ENCODE measurements around the gene RABGAP1L.
"Not testable (repeated sequence)": the region's sequence is repeated elsewhere in the genome, so short reads cannot be mapped to it uniquely, and the experiment has no call there.

RABGAP1L gene

DNA sequence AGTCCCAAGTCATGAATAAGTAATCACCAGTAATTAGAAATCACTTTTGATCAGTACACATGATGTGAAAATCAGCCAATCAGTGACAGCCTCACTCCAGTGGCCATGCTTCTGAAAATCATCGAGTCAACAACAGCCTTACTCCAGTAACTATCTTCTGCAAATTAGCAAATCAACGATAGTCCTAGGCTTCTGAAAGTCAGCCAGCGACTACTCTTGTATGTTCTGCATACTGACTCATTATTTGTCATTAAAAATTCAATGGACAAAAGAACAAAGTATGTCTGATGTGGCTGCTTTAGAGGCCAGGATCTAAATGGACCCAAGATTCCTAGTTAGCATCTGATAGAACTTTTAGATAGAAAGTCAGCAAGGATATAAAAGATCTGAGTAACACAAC, 391.0 kb downstream of the RABGAP1L start:
- TF ChIP-seq, protein P1, sequence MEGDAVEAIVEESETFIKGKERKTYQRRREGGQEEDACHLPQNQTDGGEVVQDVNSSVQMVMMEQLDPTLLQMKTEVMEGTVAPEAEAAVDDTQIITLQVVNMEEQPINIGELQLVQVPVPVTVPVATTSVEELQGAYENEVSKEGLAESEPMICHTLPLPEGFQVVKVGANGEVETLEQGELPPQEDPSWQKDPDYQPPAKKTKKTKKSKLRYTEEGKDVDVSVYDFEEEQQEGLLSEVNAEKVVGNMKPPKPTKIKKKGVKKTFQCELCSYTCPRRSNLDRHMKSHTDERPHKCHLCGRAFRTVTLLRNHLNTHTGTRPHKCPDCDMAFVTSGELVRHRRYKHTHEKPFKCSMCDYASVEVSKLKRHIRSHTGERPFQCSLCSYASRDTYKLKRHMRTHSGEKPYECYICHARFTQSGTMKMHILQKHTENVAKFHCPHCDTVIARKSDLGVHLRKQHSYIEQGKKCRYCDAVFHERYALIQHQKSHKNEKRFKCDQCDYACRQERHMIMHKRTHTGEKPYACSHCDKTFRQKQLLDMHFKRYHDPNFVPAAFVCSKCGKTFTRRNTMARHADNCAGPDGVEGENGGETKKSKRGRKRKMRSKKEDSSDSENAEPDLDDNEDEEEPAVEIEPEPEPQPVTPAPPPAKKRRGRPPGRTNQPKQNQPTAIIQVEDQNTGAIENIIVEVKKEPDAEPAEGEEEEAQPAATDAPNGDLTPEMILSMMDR (IDR thresholded peaks at IDR 0.05; ENCODE audit: insufficient read depth, missing control alignments), result no peak
- FAIRE-seq (peak; percentile 41), DNase-seq (ENCODE audit: insufficient read length, low spot score) (no peak)

DNA sequence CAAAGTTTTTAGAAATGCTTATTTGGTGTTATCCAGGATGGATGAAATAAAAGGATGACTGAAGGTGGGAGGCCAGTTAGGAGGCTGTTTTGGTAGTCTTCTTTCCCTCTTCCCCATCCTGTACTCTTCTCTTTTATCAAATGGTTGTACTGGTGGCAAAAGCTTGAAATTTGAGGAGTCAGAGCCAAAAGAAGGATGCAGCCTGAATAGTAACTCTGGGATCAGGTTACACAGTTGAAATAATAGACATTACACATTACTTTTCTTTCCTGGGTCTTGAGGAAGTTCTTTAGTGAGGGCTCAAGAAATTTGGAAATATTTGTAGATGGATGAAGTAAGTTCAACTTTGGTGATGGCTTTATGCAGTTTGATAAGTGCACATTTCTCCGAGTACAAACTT, 397.1 kb downstream of the RABGAP1L start:
- TF ChIP-seq, protein P1 (IDR thresholded peaks at IDR 0.05; ENCODE audit: insufficient read depth, missing control alignments), result no peak
- FAIRE-seq (no peak), DNase-seq (ENCODE audit: insufficient read length, low spot score) (no peak)

GRCh38 chr1:174568551-174568950, 409.2 kb downstream of the RABGAP1L start:
- DNase-seq (ENCODE audit: insufficient read length, low spot score) (no peak), FAIRE-seq (no peak)
- TF ChIP-seq, protein P1 (IDR thresholded peaks at IDR 0.05; ENCODE audit: insufficient read depth, missing control alignments), result no peak

DNA sequence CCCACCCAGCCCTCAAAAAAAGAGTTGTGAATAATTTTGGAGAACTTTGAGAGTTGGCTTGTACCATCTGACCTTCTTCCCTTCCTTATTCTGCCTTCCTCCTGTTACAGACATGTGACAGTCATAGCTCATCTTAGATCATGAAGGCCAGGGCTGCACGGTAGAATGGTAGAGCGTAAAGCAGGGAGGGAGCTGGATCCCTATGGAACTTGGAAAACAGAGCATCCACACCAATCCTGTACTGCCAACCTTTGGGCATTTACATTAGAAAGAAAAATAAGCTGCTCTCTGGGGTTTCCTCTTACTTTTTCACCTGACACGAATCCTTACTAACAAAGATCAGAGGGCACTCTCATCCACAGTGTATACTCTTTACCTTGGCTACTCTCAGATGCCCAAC, 409.9 kb downstream of the RABGAP1L start:
- TF ChIP-seq, protein P1 (IDR thresholded peaks at IDR 0.05; ENCODE audit: insufficient read depth, missing control alignments), result no peak
- DNase-seq (ENCODE audit: insufficient read length, low spot score), result no peak
- no peak for FAIRE-seq

GRCh38 chr1:174572771-174573170, 413.5 kb downstream of the RABGAP1L start:
- TF ChIP-seq, protein P1 (IDR thresholded peaks at IDR 0.05; ENCODE audit: insufficient read depth, missing control alignments), result no peak
- DNase-seq (ENCODE audit: insufficient read length, low spot score) (no peak), FAIRE-seq (no peak)

- DNase-seq (ENCODE audit: insufficient read length, low spot score); FAIRE-seq: not testable (repeated sequence)
These were observed 416.8 kb downstream of the RABGAP1L start for GRCh38 chr1:174576120-174576519.

DNA sequence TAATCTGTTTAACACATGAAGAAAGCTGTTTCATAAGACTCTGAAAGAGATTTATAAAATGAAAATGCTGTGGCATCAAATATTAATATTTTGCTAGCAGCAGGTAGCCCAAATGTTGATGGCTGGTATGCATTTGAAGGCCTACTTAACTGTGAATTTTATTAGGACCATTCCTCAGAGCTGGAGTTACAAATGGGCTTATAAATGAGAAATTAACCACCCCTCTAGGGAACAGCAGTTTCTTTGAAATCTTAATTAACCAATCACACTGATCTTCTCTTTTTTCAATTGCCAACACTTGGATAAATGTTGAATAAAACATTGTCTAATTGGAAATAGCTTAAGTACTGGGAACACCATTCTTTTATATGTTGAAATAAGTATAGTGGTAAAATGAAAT, 418.4 kb downstream of the RABGAP1L start:
- no peak for FAIRE-seq
- TF ChIP-seq, protein P1 (IDR thresholded peaks at IDR 0.05; ENCODE audit: insufficient read depth, missing control alignments), result no peak

GRCh38 chr1:174580801-174581200, 421.5 kb downstream of the RABGAP1L start:
- FAIRE-seq (no peak), DNase-seq (ENCODE audit: insufficient read length, low spot score) (no peak)
- TF ChIP-seq, protein P1 (IDR thresholded peaks at IDR 0.05; ENCODE audit: insufficient read depth, missing control alignments), result no peak

More for the DNA sequence above, 418.4 kb downstream of the RABGAP1L start:
- DNase-seq (ENCODE audit: insufficient read length, low spot score), result no peak
